Heart left ventricle (tissue), 13 donors: ENCODE results near the gene JUND.

Experiments
- POLR2A ChIP-seq, 2 donors: fragments of 450-650 bp; IDR thresholded peaks; one replicate each; pipeline ENCODE4 v1.6.1; 2017; ENCODE audit warnings: antibody characterized with exemption in 2 of 2, mild to moderate bottlenecking in 2 of 2, moderate library complexity in 2 of 2
- TF ChIP-seq, protein P1 (sequence below), 12 donors: fragments of 200-600 bp; sonication (generic) in 4 of 12; IDR thresholded peaks; one replicate each; pipeline versions ENCODE4 v1.5.0 to v1.8.0; 2018 to 2022; ENCODE audit warnings: antibody characterized with exemption in 12 of 12, mild to moderate bottlenecking in 5 of 12
- donor health status: ischemic (EF 13 %, LVEDD 7.1; RV severe dilation, severe dysfunction).
- donor health status: DM: no; HTN: yes; CAD: no.
- donor health status: DM: no; HTN: no; CAD: no.
- donor health status: ischemic (EF 25% LVEDD 6.9; RV normal size, moderate dysfunction).
- donor health status: ischemic (EF 25% LVEDD 5.7; RV mildly dilated, moderate dysfunction).
- donor health status: ischemic (EF 35%, LVEDD 5.7; RV mildly dilated, moderate dysfunction).
- donor health status: nonischemic (EF 11% LVEDD 7.7; RV severe dilation, severe dysfunction).
- donor health status: DM: yes; HTN: yes; CAD: no.
- donor health status: PGD.
- donor health status: ischemic (EF 29% LVEDD 5.4; RV normal size, mild dysfunction).
- donor health status: nonischemic (EF 23%, LVEDD 6.1; RV moderate dilation, normal function).

DNA sequence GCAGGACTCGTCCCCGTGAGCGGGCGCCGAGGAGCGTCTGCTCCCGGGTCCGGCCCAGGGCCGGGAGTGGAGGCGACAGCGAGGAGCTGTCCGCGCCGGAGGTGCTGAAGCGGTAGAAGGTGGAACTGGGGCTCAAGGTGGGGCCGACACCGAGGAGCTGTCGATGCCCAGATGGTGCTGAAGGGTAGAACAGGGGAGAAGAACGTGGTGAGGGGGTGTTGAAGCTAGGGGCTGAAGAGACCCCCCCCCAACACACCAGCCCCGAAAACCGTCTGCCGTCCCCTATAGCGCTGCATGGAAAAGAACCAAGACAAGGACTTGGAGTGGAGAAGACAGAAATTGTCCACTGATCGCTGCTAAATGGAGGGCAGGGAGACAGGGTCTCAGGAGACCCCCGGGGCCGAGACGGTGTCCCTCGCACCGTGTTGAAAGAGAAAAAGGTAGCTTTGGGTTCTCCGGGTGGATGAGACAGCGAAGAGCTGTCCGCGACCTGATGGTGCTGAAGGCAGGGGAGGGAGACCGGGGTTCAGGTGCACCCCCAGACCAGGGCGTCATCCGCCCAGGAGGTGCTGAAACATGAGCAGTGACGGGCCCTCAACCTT is 48.1 kb downstream of the JUND start:
- TF ChIP-seq, protein P1, sequence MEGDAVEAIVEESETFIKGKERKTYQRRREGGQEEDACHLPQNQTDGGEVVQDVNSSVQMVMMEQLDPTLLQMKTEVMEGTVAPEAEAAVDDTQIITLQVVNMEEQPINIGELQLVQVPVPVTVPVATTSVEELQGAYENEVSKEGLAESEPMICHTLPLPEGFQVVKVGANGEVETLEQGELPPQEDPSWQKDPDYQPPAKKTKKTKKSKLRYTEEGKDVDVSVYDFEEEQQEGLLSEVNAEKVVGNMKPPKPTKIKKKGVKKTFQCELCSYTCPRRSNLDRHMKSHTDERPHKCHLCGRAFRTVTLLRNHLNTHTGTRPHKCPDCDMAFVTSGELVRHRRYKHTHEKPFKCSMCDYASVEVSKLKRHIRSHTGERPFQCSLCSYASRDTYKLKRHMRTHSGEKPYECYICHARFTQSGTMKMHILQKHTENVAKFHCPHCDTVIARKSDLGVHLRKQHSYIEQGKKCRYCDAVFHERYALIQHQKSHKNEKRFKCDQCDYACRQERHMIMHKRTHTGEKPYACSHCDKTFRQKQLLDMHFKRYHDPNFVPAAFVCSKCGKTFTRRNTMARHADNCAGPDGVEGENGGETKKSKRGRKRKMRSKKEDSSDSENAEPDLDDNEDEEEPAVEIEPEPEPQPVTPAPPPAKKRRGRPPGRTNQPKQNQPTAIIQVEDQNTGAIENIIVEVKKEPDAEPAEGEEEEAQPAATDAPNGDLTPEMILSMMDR (IDR thresholded peaks at IDR 0.05): no peak
- TF ChIP-seq POLR2A (IDR thresholded peaks at IDR 0.05): no peak
